Mesodermal cell (in vitro differentiated cells): ENCODE data around the gene FTO.

Experiments used
- H3K27ac ChIP-seq: 2 replicates; pipeline ENCODE4 v1.7.0; 2013; ENCODE audit warnings: mild to moderate bottlenecking, low read depth, low read length, moderate library complexity; ENCODE audit not compliant: severe bottlenecking
- H3K36me3 ChIP-seq: 2 replicates; pipeline ENCODE4 v1.7.1; 2013; ENCODE audit warnings: mild to moderate bottlenecking, low read length, moderate library complexity; ENCODE audit not compliant: control insufficient read depth, insufficient read depth
- H3K4me1 ChIP-seq: one replicate; pipeline ENCODE4 v1.7.1; 2013; ENCODE audit warnings: mild to moderate bottlenecking, low read length; ENCODE audit not compliant: insufficient read depth, control insufficient read depth, poor library complexity, severe bottlenecking
- H3K4me3 ChIP-seq: 2 replicates; pipeline ENCODE4 v1.7.0; 2013; ENCODE audit warnings: low read length, control low read depth, mild to moderate bottlenecking; ENCODE audit not compliant: insufficient read depth, poor library complexity, severe bottlenecking; ENCODE audit errors: extremely low read depth
- H3K9me3 ChIP-seq: 2 replicates; pipeline ENCODE4 v1.7.1; 2013; ENCODE audit warnings: mild to moderate bottlenecking, low read length, moderate library complexity; ENCODE audit not compliant: control insufficient read depth
- WGBS, 2 experiments: methylation state at CpG; one replicate each; pipeline ENCODE4 v1.1.5; 2013; ENCODE audit warnings: missing lambda C conversion rate in 2 of 2; ENCODE audit not compliant: insufficient coverage in 2 of 2; 5-methylcytosine and 5-hydroxymethylcytosine counted together

The FTO gene

GRCh38 chr16:53769185-53769584, 65.2 kb downstream of the FTO start:
- no peaks in the 10 kb centered on the region for H3K9me3 ChIP-seq
- no peaks in the 10 kb centered on the region for H3K36me3 ChIP-seq
- no peak overlapping the region for H3K4me3 ChIP-seq
- WGBS, 2 experiments = 100% methylated on average over 1 of the region's 4 CpGs; no CpG with 5 or more reads in 1 of the 2 experiments
- H3K4me1 ChIP-seq = peaks cover 51% of the 10 kb centered on the region
- H3K27ac ChIP-seq = peak overlapping the region; percentile 54

GRCh38 chr16:53769787-53770186, 65.8 kb downstream of the FTO start:
- Histone ChIP-seq H3K9me3 (no peaks in the 10 kb centered on the region), H3K4me1 (peaks cover 57% of the 10 kb centered on the region), H3K4me3 (no peak overlapping the region), H3K36me3 (no peaks in the 10 kb centered on the region), H3K27ac (peak overlapping the region; percentile 7)

GRCh38 chr16:53770641-53771040, 66.7 kb downstream of the FTO start:
- no CpG with 5 or more reads among the region's 4 CpGs for WGBS, 2 experiments
- Histone ChIP-seq H3K4me3 (no peak overlapping the region), H3K9me3 (no peaks in the 10 kb centered on the region), H3K27ac (no peak overlapping the region), H3K4me1 (peaks cover 64% of the 10 kb centered on the region), H3K36me3 (no peaks in the 10 kb centered on the region)

- 79 to 83% methylated on average over 3 to 4 of the region's 9 CpGs for WGBS, 2 experiments
- no peak overlapping the region for H3K27ac ChIP-seq
- H3K4me1 ChIP-seq = peaks cover 66% of the 10 kb centered on the region
- H3K4me3 ChIP-seq = no peak overlapping the region
- H3K9me3 ChIP-seq = no peaks in the 10 kb centered on the region
- H3K36me3 ChIP-seq = no peaks in the 10 kb centered on the region
Observed at GRCh38 chr16:53771655-53772497, 67.9 kb downstream of the FTO start.

- Histone ChIP-seq H3K9me3 (no peaks in the 10 kb centered on the region), H3K4me1 (peaks cover 63% of the 10 kb centered on the region), H3K36me3 (no peaks in the 10 kb centered on the region), H3K4me3 (no peak overlapping the region), H3K27ac (no peak overlapping the region)
- no CpG with 5 or more reads among the region's 5 CpGs for WGBS, 2 experiments
Observed at GRCh38 chr16:53773150-53773846, 69.3 kb downstream of the FTO start.

- no peaks in the 10 kb centered on the region for H3K9me3 ChIP-seq
- WGBS, 2 experiments = 89 to 100% methylated on average over 1 to 5 of the region's 8 CpGs
- peaks cover 58% of the 10 kb centered on the region for H3K4me1 ChIP-seq
- H3K4me3 ChIP-seq = no peak overlapping the region
- H3K36me3 ChIP-seq = no peaks in the 10 kb centered on the region
- H3K27ac ChIP-seq = no peak overlapping the region
Observed at GRCh38 chr16:53773881-53774280, 69.9 kb downstream of the FTO start.

- Histone ChIP-seq H3K9me3 (no peaks in the 10 kb centered on the region), H3K4me1 (peaks cover 50% of the 10 kb centered on the region), H3K27ac (peak overlapping the region; percentile 89), H3K4me3 (no peak overlapping the region), H3K36me3 (no peaks in the 10 kb centered on the region)
- WGBS, 2 experiments = 83% methylated on average over 1 of the region's 2 CpGs
Observed at GRCh38 chr16:53775106-53775820, 71.3 kb downstream of the FTO start.

- Histone ChIP-seq H3K9me3 (no peaks in the 10 kb centered on the region), H3K4me3 (no peak overlapping the region), H3K27ac (peak overlapping the region; percentile 89), H3K36me3 (no peaks in the 10 kb centered on the region), H3K4me1 (peaks cover 43% of the 10 kb centered on the region)
- 23 to 88% methylated on average over 1 to 2 of the region's 7 CpGs for WGBS, 2 experiments
Observed at GRCh38 chr16:53775821-53776431, 72.0 kb downstream of the FTO start.

- H3K36me3 ChIP-seq = no peaks in the 10 kb centered on the region
- no peak overlapping the region for H3K4me3 ChIP-seq
- no peaks in the 10 kb centered on the region for H3K9me3 ChIP-seq
- 100% methylated on average over 1 of the region's 3 CpGs; no CpG with 5 or more reads in 1 of the 2 experiments for WGBS, 2 experiments
- H3K4me1 ChIP-seq = peaks cover 23% of the 10 kb centered on the region
- no peak overlapping the region for H3K27ac ChIP-seq
Observed at GRCh38 chr16:53779186-53779585, 75.2 kb downstream of the FTO start.

GRCh38 chr16:53780051-53780450, 76.1 kb downstream of the FTO start:
- peaks cover 14% of the 10 kb centered on the region for H3K4me1 ChIP-seq
- no peaks in the 10 kb centered on the region for H3K36me3 ChIP-seq
- 80 to 100% methylated on average over 1 of the region's 3 CpGs for WGBS, 2 experiments

More at GRCh38 chr16:53780051-53780450, 76.1 kb downstream of the FTO start:
- H3K27ac ChIP-seq = no peak overlapping the region
- H3K9me3 ChIP-seq = no peaks in the 10 kb centered on the region
- H3K4me3 ChIP-seq = no peak overlapping the region
